HepG2 (cell line): ENCODE data around the gene CYP27B1. TPM values are rescaled to one million over a fixed set of nuclear protein-coding genes. Genes with fewer than 3 reads are reported as not detected.
A peak's percentile ranks its signal among the peaks of the same experiment; 100 is the strongest.

Experiments
- CC2D1A ChIP-seq: sonication (generic); formaldehyde crosslinking; IDR thresholded peaks from 2 replicates; pipeline ENCODE4 v1.8.1; 2023; ENCODE audit warnings: mild to moderate bottlenecking, missing genetic modification reagents
- DR1 ChIP-seq: sonication (generic); formaldehyde crosslinking; IDR thresholded peaks from 2 replicates; pipeline ENCODE4 v1.8.0; 2021; ENCODE audit warnings: mild to moderate bottlenecking, missing genetic modification reagents, inconsistent platforms
- EHMT2 ChIP-seq: fragments of 200-600 bp; sonication (generic); IDR thresholded peaks from 2 replicates; pipeline ENCODE4 v1.7.0; 2017; ENCODE audit warnings: antibody characterized with exemption, low read depth, low read length, borderline replicate concordance
- ELF1 ChIP-seq: sonication (generic); formaldehyde crosslinking; IDR thresholded peaks from 2 replicates; pipeline ENCODE4 v1.4.0; 2020; ENCODE audit warnings: missing genetic modification reagents
- ETV5 ChIP-seq: IDR thresholded peaks from 2 replicates; pipeline ENCODE4 v1.6.1; 2018; ENCODE audit warnings: missing biosample characterization, missing genetic modification reagents, inconsistent platforms, borderline replicate concordance
- GABPB1 ChIP-seq: IDR thresholded peaks from 2 replicates; pipeline ENCODE4 v1.6.1; 2016; ENCODE audit warnings: mild to moderate bottlenecking, missing genetic modification reagents, moderate library complexity, missing compliant biosample characterization
- HNRNPL ChIP-seq: fragments of 200-400 bp; formaldehyde crosslinking; IDR thresholded peaks from 2 replicates; pipeline ENCODE4 v1.6.1; 2017; ENCODE audit warnings: mild to moderate bottlenecking, low read depth, low read length
- KLF13 ChIP-seq: sonication (generic); formaldehyde crosslinking; IDR thresholded peaks from 2 replicates; pipeline ENCODE4 v1.4.0; 2020; ENCODE audit warnings: mild to moderate bottlenecking, missing genetic modification reagents
- KLF9 ChIP-seq: IDR thresholded peaks from 2 replicates; pipeline ENCODE4 v1.6.1; 2016; ENCODE audit warnings: low read depth
- MIER2 ChIP-seq: IDR thresholded peaks from 2 replicates; pipeline ENCODE4 v1.6.1; 2016; ENCODE audit warnings: missing biosample characterization, missing genetic modification reagents
- PAXIP1 ChIP-seq: sonication (generic); formaldehyde crosslinking; conservative IDR thresholded peaks from 2 replicates; pipeline ENCODE4 v1.4.0; 2020; ENCODE audit warnings: mild to moderate bottlenecking, missing genetic modification reagents, moderate library complexity
- PHF21A ChIP-seq: sonication (generic); formaldehyde crosslinking; IDR thresholded peaks from 2 replicates; pipeline ENCODE4 v1.5.0; 2020; ENCODE audit warnings: mild to moderate bottlenecking, missing genetic modification reagents
- RXRA ChIP-seq: sonication (generic); formaldehyde crosslinking; IDR thresholded peaks from 2 replicates; pipeline ENCODE4 v1.5.1; 2020; ENCODE audit warnings: missing genetic modification reagents
- SALL1 ChIP-seq: sonication (generic); formaldehyde crosslinking; IDR thresholded peaks from 2 replicates; pipeline ENCODE4 v1.8.0; 2022; ENCODE audit warnings: mild to moderate bottlenecking, missing genetic modification reagents
- SRSF9 ChIP-seq: fragments of 200-400 bp; formaldehyde crosslinking; IDR thresholded peaks from 2 replicates; pipeline ENCODE4 v1.6.1; 2018; ENCODE audit warnings: borderline replicate concordance, mild to moderate bottlenecking, low read depth, low read length; ENCODE audit not compliant: insufficient read depth, poor library complexity, severe bottlenecking
- SRY ChIP-seq: sonication (generic); formaldehyde crosslinking; IDR thresholded peaks from 2 replicates; pipeline ENCODE4 v1.8.0; 2022; ENCODE audit warnings: mild to moderate bottlenecking, missing genetic modification reagents
- TOPORS ChIP-seq: sonication (generic); formaldehyde crosslinking; IDR thresholded peaks from 2 replicates; pipeline ENCODE4 v1.8.0; 2023; ENCODE audit warnings: mild to moderate bottlenecking, missing genetic modification reagents
- ZFP36 ChIP-seq: fragments of 150-350 bp; IDR thresholded peaks from 2 replicates; pipeline ENCODE4 v1.6.1; 2018; ENCODE audit warnings: borderline replicate concordance, low read length, low read depth; ENCODE audit not compliant: partially characterized antibody
- ZNF20 ChIP-seq: sonication (generic); formaldehyde crosslinking; IDR thresholded peaks from 2 replicates; pipeline ENCODE4 v1.4.0; 2020; ENCODE audit warnings: mild to moderate bottlenecking, moderate library complexity, missing genetic modification reagents
- ZNF274 ChIP-seq: sonication (generic); formaldehyde crosslinking; IDR thresholded peaks from 2 replicates; pipeline ENCODE4 v1.5.1; 2020; ENCODE audit warnings: mild to moderate bottlenecking, missing genetic modification reagents
- ZNF451 ChIP-seq: sonication (generic); formaldehyde crosslinking; IDR thresholded peaks from 2 replicates; pipeline ENCODE4 v1.5.0; 2020; ENCODE audit warnings: mild to moderate bottlenecking, missing genetic modification reagents
- ZNF850 ChIP-seq: sonication (generic); formaldehyde crosslinking; conservative IDR thresholded peaks from 2 replicates; pipeline ENCODE4 v1.9.0; 2021; ENCODE audit warnings: mild to moderate bottlenecking, missing genetic modification reagents
- ZSCAN31 ChIP-seq: sonication (generic); formaldehyde crosslinking; IDR thresholded peaks from 2 replicates; pipeline ENCODE4 v1.5.0; 2020; ENCODE audit warnings: low read depth, mild to moderate bottlenecking, missing genetic modification reagents
- polyA plus RNA-seq, 8 experiments: library from polyadenylated mRNA; depleted of rRNA in 3 of 8; stranded (reverse) in 7 of 8; unstranded in 1 of 8; fragments of >200 nt; fragmentation: Illumina TruSeq in 4 of 8; extraction: Trizol in 4 of 8; gene quantifications; 2 replicates each; pipeline versions ENCODE4 v1.2.1 to v1.2.3, GENCODE V29; 2011 to 2016; ENCODE audit warnings: low read depth in 4 of 8, missing spikeins in 1 of 8, mixed read lengths in 1 of 8; ENCODE audit not compliant: insufficient read depth in 1 of 8
- total RNA-seq, 5 experiments: library from RNA; depleted of rRNA; stranded (reverse); fragments of >200 nt; fragmentation: Illumina TruSeq; extraction: Trizol; gene quantifications; 2 replicates each; pipeline ENCODE4 v1.2.3, GENCODE V29; 2016; ENCODE audit warnings: low read depth in 1 of 5
- TF ChIP-seq, protein P1 (sequence below): sonication (generic); formaldehyde crosslinking; IDR thresholded peaks from 2 replicates; pipeline ENCODE4 v1.4.0; 2020; ENCODE audit warnings: mild to moderate bottlenecking, missing genetic modification reagents

The CYP27B1 gene
- total and polyA plus RNA-seq, 2 of the 13 experiments (the other 11 are each of a cell fraction or from before 2014, with no cell fraction given), result 2.3 to 3.0 TPM

DNA sequence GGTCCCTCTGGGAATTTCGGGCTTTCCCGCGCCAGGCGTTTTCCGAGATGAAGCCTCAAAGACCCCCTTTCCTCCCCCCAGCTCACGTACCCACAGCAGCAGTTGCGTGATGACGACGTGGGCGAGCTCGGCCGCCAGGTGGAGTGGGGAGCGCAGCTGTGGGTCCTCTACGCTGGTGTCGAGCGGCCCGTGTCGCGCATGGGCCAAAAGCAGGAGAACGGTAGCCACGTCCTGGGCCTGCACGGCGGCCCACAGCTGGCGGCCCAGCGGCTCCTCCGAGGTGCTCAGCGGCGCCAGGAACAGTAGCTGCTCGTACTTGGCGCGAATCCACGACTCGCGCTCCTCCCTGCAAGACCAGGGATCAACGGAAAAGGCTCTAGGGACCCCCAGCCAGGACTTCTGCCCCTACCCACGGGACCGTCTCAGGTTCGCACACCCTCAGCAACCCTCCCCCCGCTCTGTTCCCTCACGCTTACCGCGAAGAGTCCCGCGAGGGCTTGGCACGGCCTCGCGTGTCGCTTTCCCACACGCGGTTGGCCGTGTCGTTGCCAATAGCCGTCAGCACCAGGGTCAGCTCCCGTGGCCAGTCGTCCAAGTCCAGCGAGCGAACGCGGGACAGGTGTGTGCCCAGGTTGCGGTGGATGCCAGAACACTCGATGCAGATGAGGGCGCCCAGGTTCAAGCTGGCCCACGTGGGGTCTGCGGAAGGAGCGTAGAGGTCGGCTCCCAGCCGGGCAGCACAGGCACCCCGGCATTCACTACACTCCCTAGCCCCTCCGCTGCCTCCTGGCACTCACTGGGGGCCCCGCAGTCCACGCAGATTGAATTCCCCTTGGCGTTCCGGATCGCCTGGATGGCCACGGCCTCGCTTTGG is 39.8 kb downstream of the CYP27B1 start (continued):
- TF ChIP-seq ZNF274 (CRISPR knock-in tag) (0 out of 2 replicates have a peak, but pooled peaks have one; percentile 18), SRSF9 (no peak), ZNF850 (CRISPR knock-in tag) (no peak), SRY (CRISPR knock-in tag) (no peak), DR1 (CRISPR knock-in tag) (no peak), ZNF20 (CRISPR knock-in tag) (no peak), GABPB1 (CRISPR knock-in tag) (no peak), ELF1 (no peak), ZNF451 (no peak), ETV5 (CRISPR knock-in tag) (0 out of 2 replicates have a peak, but pooled peaks have one; percentile 2), HNRNPL (0 out of 2 replicates have a peak, but pooled peaks have one; percentile 17), CC2D1A (no peak), PHF21A (CRISPR knock-in tag) (no peak), KLF13 (CRISPR knock-in tag) (no peak), PAXIP1 (CRISPR knock-in tag) (no peak), RXRA (CRISPR knock-in tag) (no peak), SALL1 (CRISPR knock-in tag) (no peak), KLF9 (no peak), ZSCAN31 (no peak), EHMT2 (peak; percentile 50; the same call in 1 of the 2 replicates), MIER2 (CRISPR knock-in tag) (peak; percentile 50; the same call in 1 of the 2 replicates), TOPORS (CRISPR knock-in tag) (0 out of 2 replicates have a peak, but pooled peaks have one; percentile 2), ZFP36 (no peak)
- TF ChIP-seq, protein P1, sequence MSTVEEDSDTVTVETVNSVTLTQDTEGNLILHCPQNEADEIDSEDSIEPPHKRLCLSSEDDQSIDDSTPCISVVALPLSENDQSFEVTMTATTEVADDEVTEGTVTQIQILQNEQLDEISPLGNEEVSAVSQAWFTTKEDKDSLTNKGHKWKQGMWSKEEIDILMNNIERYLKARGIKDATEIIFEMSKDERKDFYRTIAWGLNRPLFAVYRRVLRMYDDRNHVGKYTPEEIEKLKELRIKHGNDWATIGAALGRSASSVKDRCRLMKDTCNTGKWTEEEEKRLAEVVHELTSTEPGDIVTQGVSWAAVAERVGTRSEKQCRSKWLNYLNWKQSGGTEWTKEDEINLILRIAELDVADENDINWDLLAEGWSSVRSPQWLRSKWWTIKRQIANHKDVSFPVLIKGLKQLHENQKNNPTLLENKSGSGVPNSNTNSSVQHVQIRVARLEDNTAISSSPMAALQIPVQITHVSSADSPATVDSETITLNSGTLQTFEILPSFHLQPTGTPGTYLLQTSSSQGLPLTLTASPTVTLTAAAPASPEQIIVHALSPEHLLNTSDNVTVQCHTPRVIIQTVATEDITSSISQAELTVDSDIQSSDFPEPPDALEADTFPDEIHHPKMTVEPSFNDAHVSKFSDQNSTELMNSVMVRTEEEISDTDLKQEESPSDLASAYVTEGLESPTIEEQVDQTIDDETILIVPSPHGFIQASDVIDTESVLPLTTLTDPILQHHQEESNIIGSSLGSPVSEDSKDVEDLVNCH (CRISPR knock-in tag), result no peak
